GM23248 (cell line): Measurements from ENCODE around the gene SMCP. TPM values are rescaled to one million over a fixed set of nuclear protein-coding genes. Genes with fewer than 3 reads are reported as not detected.

Experiments
- DNase-seq: peaks from one replicate; pipeline ENCODE4 v3.0.0-alpha.2; 2015
- H2AFZ ChIP-seq: fragments of 200-600 bp; sonication (generic); 2 replicates; pipeline ENCODE4 v1.6.1; 2016; ENCODE audit warnings: antibody characterized with exemption
- H3F3A ChIP-seq: fragments of 200-600 bp; sonication (generic); 2 replicates; pipeline ENCODE4 v1.6.1; 2016; ENCODE audit warnings: mild to moderate bottlenecking, antibody characterized with exemption, mixed run types; ENCODE audit not compliant: insufficient read depth
- H3K27ac ChIP-seq: fragments of 200-600 bp; sonication (generic); 2 replicates; pipeline ENCODE4 v1.5.1; 2016; ENCODE audit warnings: mild to moderate bottlenecking
- H3K27me3 ChIP-seq: fragments of 200-600 bp; sonication (generic); replicated peaks from 2 replicates; pipeline ENCODE4 v1.6.1; 2016; ENCODE audit warnings: mild to moderate bottlenecking; ENCODE audit not compliant: insufficient read depth
- H3K36me3 ChIP-seq: fragments of 200-600 bp; sonication (generic); 2 replicates; pipeline ENCODE4 v1.6.1; 2016; ENCODE audit warnings: low read depth, mild to moderate bottlenecking
- H3K4me1 ChIP-seq: fragments of 200-600 bp; sonication (generic); 2 replicates; pipeline ENCODE4 v1.6.1; 2016; ENCODE audit warnings: mild to moderate bottlenecking; ENCODE audit not compliant: insufficient read depth
- H3K4me2 ChIP-seq: fragments of 200-600 bp; sonication (generic); one replicate; pipeline ENCODE4 v1.6.1; 2016; ENCODE audit warnings: mild to moderate bottlenecking; ENCODE audit not compliant: unreplicated experiment
- H3K4me3 ChIP-seq: fragments of 200-600 bp; sonication (generic); 2 replicates; pipeline ENCODE4 v1.5.1; 2016; ENCODE audit warnings: mild to moderate bottlenecking
- H3K79me2 ChIP-seq: fragments of 200-600 bp; sonication (generic); 2 replicates; pipeline ENCODE4 v1.6.1; 2016; ENCODE audit warnings: mild to moderate bottlenecking; ENCODE audit not compliant: insufficient read depth
- H3K9ac ChIP-seq: fragments of 200-600 bp; sonication (generic); 2 replicates; pipeline ENCODE4 v1.6.1; 2016; ENCODE audit warnings: mild to moderate bottlenecking
- H3K9me2 ChIP-seq: fragments of 200-600 bp; sonication (generic); 2 replicates; pipeline ENCODE4 v1.6.1; 2016; ENCODE audit warnings: mixed run types, mild to moderate bottlenecking, moderate library complexity; ENCODE audit not compliant: insufficient read depth
- H3K9me3 ChIP-seq: fragments of 200-600 bp; sonication (generic); one replicate; pipeline ENCODE4 v1.6.1; 2017; ENCODE audit warnings: low read depth
- H4K20me1 ChIP-seq: fragments of 200-600 bp; sonication (generic); 2 replicates; pipeline ENCODE4 v1.6.0; 2016; ENCODE audit not compliant: insufficient read depth
- EZH2 ChIP-seq: fragments of 200-600 bp; sonication (generic); IDR thresholded peaks from 2 replicates; pipeline ENCODE4 v1.6.1; 2018; ENCODE audit warnings: antibody characterized with exemption, mild to moderate bottlenecking; ENCODE audit not compliant: insufficient read depth, poor library complexity, severe bottlenecking
- EZH2phosphoT487 ChIP-seq: fragments of 200-600 bp; sonication (generic); IDR thresholded peaks from 2 replicates; pipeline ENCODE4 v1.6.1; 2018; ENCODE audit warnings: antibody characterized with exemption, moderate library complexity, mild to moderate bottlenecking, low read depth; ENCODE audit not compliant: insufficient read depth
- WGBS, 2 experiments: methylation state at CpG; one replicate each; pipeline ENCODE4 v1.1.6; 2015 to 2017; ENCODE audit warnings: low lambda C conversion rate in 2 of 2, low coverage in 1 of 2; ENCODE audit errors: missing lambda C conversion rate in 2 of 2; 5-methylcytosine and 5-hydroxymethylcytosine counted together
- in situ Hi-C: fragments of 300-500 bp; cut with MboI; formaldehyde crosslinking; loops from 2 replicates; pipeline ENCODE4 v1.15.0; 2020
- polyA plus RNA-seq: library from polyadenylated mRNA; unstranded; fragments of >200 nt; fragmentation: Nextera tagmentation; extraction: Ambion mirVana; gene quantifications from 2 replicates; pipeline ENCODE4 v1.2.1, GENCODE V29; 2016
- total RNA-seq: library from RNA; depleted of rRNA; stranded (reverse); fragments of >200 nt; shearing (Covaris generic); gene quantifications from 2 replicates; pipeline ENCODE4 v1.2.3, GENCODE V29; 2014

The SMCP gene
- total and polyA plus RNA-seq, 2 experiments from 2014 or later: not detected

DNA sequence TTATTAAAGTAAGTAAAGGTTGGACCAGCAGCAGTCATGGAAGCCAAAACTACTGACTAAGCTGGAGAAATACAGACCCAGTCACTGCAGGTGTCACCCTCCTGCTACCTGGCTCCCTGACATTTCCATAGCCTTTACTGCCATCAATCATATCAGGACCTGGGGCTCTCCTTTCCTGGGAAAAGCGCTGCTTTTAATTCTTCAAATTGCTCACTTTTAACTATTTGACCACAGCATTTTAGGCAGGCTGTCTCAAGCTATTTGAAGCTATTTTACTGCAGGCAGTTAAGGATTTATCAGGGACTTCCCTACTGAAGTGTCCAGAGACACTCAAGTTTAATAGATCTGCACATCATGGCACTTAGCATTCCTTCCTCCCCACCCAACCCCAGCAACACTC lies 34.3 kb downstream of the SMCP start:
- no peaks in the 10 kb centered on the region for H3K36me3 ChIP-seq
- WGBS, 2 experiments: 78 to 100% methylated on average over 1 of the region's 1 CpG
- H3K4me3 ChIP-seq: no peak overlapping the region
- DNase-seq: no peak
- no peaks in the 10 kb centered on the region for H4K20me1 ChIP-seq
- H3K9me2 ChIP-seq: no peaks in the 10 kb centered on the region
- TF ChIP-seq EZH2phosphoT487 (no peak), EZH2 (no peak)
- H2AFZ ChIP-seq: no peak overlapping the region
- no peak overlapping the region for H3K9ac ChIP-seq
- no peaks in the 10 kb centered on the region for H3K9me3 ChIP-seq
- H3K4me1 ChIP-seq: peaks cover 9% of the 10 kb centered on the region
- in situ Hi-C loops: no loop called here
- no peaks in the 10 kb centered on the region for H3K27me3 ChIP-seq
- no peaks in the 10 kb centered on the region for H3K79me2 ChIP-seq
- no peak overlapping the region for H3K4me2 ChIP-seq
- no peak overlapping the region for H3K27ac ChIP-seq
- H3F3A ChIP-seq: no peaks in the 10 kb centered on the region

DNA sequence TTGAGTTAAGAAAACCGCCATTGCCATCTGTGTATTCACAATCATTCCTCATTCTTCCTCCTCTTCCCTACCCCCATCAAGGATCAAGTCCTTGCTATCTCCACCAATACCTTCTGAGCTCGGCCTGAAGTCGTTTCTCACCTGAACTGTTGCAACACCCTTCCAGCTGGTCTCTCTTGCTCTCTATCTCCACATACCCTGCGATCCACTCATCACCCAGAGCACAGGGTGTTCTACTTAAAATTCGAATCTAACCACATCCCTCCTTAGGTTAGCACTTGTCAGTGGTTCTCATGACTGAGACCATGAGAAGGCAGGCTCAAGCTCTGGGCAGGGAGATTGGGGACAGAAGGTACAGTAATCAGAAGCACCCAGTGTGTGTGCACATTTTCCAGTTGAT lies 34.8 kb downstream of the SMCP start:
- Histone ChIP-seq H3K36me3 (no peaks in the 10 kb centered on the region), H3K79me2 (no peaks in the 10 kb centered on the region), H3K4me2 (no peak overlapping the region), H3K4me1 (peaks cover 5% of the 10 kb centered on the region), H3K27ac (no peak overlapping the region), H2AFZ (no peak overlapping the region), H3K9me3 (no peaks in the 10 kb centered on the region), H4K20me1 (no peaks in the 10 kb centered on the region), H3K9me2 (no peaks in the 10 kb centered on the region), H3K27me3 (no peaks in the 10 kb centered on the region), H3F3A (no peaks in the 10 kb centered on the region), H3K9ac (no peak overlapping the region), H3K4me3 (no peak overlapping the region)
- in situ Hi-C loops: no loop called here
- no peak for DNase-seq
- no peak for TF ChIP-seq EZH2phosphoT487
- TF ChIP-seq EZH2: no peak
- 68 to 73% methylated on average over 5 of the region's 5 CpGs for WGBS, 2 experiments

DNA sequence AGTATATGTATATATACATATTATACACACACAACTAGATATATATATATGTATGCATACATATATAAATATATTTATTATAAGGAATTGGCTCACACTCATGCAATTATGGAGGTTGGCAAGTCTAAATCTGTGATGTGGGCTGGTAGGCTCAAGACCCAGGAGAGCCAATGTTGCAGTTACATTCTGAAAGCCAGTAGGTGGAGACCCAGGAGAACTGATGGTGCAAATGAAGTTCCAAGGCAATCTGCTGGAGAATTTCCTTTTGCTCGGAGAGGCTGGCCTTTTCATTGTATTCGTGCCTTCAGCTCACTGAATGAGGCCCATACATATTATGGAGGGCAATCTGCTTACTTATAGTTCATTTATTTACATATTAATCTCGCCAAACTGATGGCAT lies 39.7 kb downstream of the SMCP start:
- in situ Hi-C loops: no loop called here
- H3K27me3 ChIP-seq: no peaks in the 10 kb centered on the region
- H3K9me2 ChIP-seq: no peaks in the 10 kb centered on the region
- peak; percentile 20 for DNase-seq
- H3K9ac ChIP-seq: no peak overlapping the region
- H3F3A ChIP-seq: no peaks in the 10 kb centered on the region
- WGBS, 2 experiments: 17 to 30% methylated on average over 3 of the region's 3 CpGs
- H3K4me1 ChIP-seq: no peaks in the 10 kb centered on the region
- no peaks in the 10 kb centered on the region for H3K9me3 ChIP-seq
- no peaks in the 10 kb centered on the region for H3K79me2 ChIP-seq
- no peak overlapping the region for H3K4me2 ChIP-seq
- no peak for TF ChIP-seq EZH2
- TF ChIP-seq EZH2phosphoT487: no peak
- H3K4me3 ChIP-seq: no peak overlapping the region
- no peaks in the 10 kb centered on the region for H4K20me1 ChIP-seq
- no peak overlapping the region for H3K27ac ChIP-seq
- H2AFZ ChIP-seq: no peak overlapping the region
- no peaks in the 10 kb centered on the region for H3K36me3 ChIP-seq

DNA sequence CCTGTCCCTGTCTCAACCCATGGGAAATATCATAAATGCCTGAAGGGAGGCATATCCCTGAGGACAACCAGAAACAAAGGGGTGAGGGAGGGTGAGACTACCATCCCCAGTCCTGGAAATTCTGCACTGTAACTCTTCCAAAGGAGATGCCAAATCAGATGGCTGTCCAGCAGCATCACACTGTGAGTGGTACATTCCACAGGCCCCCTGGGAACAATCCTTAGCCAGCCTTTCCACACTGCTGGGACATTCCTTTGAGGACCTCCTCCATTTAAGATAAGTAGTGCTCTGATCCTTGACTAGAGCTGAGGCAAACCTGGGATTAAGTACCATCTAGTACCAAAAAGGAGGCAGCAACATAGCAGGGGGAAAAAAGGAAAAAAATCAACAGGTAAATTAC lies 40.9 kb downstream of the SMCP start:
- Histone ChIP-seq H3K79me2 (no peaks in the 10 kb centered on the region), H3K9ac (no peak overlapping the region), H3K36me3 (no peaks in the 10 kb centered on the region), H3F3A (no peaks in the 10 kb centered on the region), H3K27ac (no peak overlapping the region), H3K4me3 (no peak overlapping the region), H2AFZ (no peak overlapping the region), H3K27me3 (no peaks in the 10 kb centered on the region), H4K20me1 (no peaks in the 10 kb centered on the region), H3K4me2 (no peak overlapping the region), H3K4me1 (no peaks in the 10 kb centered on the region), H3K9me2 (no peaks in the 10 kb centered on the region), H3K9me3 (no peaks in the 10 kb centered on the region)
- no peak for TF ChIP-seq EZH2
- no peak for TF ChIP-seq EZH2phosphoT487
- peak; percentile 22 for DNase-seq
- in situ Hi-C loops: no loop called here

DNA sequence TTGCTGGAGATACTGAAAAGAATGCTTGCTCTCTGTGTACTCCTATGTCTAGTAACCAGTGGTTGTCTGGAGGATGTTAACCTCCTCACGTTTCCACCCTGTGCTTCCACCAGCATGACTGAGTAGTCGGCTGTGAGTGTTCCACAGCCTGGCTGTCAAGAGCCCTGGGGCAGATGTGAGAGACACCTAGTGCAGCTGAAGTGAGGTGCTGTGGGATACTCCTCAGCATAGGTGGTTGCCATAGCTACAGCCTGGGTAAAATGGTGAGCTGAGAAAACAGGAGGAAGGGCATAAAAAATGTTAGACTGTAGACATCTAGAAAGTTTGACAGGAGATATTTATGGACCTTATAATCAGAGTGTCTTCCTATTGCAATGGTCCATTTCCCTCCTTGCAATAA lies 46.1 kb downstream of the SMCP start:
- Histone ChIP-seq H3K9me2 (no peaks in the 10 kb centered on the region), H3K9me3 (no peaks in the 10 kb centered on the region), H3K9ac (no peak overlapping the region), H3K27me3 (no peaks in the 10 kb centered on the region), H3K4me1 (no peaks in the 10 kb centered on the region), H3K4me2 (no peak overlapping the region), H3K27ac (no peak overlapping the region), H3K36me3 (no peaks in the 10 kb centered on the region), H2AFZ (no peak overlapping the region), H3F3A (no peaks in the 10 kb centered on the region), H3K79me2 (no peaks in the 10 kb centered on the region), H4K20me1 (no peaks in the 10 kb centered on the region), H3K4me3 (no peak overlapping the region)
- in situ Hi-C loops: no loop called here
- 29 to 33% methylated on average over 2 of the region's 2 CpGs for WGBS, 2 experiments
- no peak for TF ChIP-seq EZH2phosphoT487
- no peak for TF ChIP-seq EZH2
- no peak for DNase-seq
